T-helper 9 cell (primary cell): ENCODE data around the gene GSTA1.
"Not testable (repeated sequence)": the region's sequence is repeated elsewhere in the genome, so short reads cannot be mapped to it uniquely, and the experiment has no call there.

ENCODE experiments used
- DNase-seq: peaks from one replicate; pipeline ENCODE4 v3.0.0-alpha.2; 2020

GSTA1 gene

GRCh38 chr6:52753137-52753536 is 50.5 kb downstream of the GSTA1 start:
- not testable (repeated sequence) for DNase-seq

- no peak for DNase-seq
Observed at GRCh38 chr6:52752310-52752709, 51.3 kb downstream of the GSTA1 start.

- no peak for DNase-seq
Observed at GRCh38 chr6:52749556-52750152, 54.0 kb downstream of the GSTA1 start.

- DNase-seq = not testable (repeated sequence)
Observed at GRCh38 chr6:52747301-52747700, 56.3 kb downstream of the GSTA1 start.

GRCh38 chr6:52746213-52746612 is 57.4 kb downstream of the GSTA1 start:
- DNase-seq = no peak

GRCh38 chr6:52745764-52746201 is 57.8 kb downstream of the GSTA1 start:
- DNase-seq = no peak

- no peak for DNase-seq
Observed at GRCh38 chr6:52741872-52742271, 61.7 kb downstream of the GSTA1 start.
